GM19395 (cell line): Measurements from ENCODE around the gene CRYGC.

ENCODE experiments used
- ATAC-seq: cut with Tn5 transposase; IDR thresholded peaks from one replicate; pipeline ENCODE4 v1.9.1; 2021; ENCODE audit warnings: mild to moderate bottlenecking, moderate library complexity; ENCODE audit not compliant: unreplicated experiment

CRYGC gene

DNA sequence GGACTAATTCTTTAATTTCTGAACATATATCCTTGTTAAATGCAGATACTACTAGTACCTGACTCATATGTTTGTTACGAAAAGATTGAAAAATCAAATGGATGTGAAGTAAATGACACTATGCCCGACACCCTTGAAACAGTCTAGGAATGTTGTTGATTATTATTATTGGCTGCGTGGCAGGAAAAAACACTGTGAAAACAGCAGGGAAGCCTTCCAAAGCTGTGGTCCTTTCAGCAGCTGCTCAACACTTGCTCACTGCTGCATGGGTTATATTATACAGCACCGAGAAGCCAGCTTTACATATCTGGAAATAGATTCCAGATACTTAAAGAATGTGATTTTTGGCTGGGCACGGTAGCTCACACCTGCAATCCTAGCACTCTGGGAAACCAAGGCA is 31.8 kb downstream of the CRYGC start:
- no peak for ATAC-seq

DNA sequence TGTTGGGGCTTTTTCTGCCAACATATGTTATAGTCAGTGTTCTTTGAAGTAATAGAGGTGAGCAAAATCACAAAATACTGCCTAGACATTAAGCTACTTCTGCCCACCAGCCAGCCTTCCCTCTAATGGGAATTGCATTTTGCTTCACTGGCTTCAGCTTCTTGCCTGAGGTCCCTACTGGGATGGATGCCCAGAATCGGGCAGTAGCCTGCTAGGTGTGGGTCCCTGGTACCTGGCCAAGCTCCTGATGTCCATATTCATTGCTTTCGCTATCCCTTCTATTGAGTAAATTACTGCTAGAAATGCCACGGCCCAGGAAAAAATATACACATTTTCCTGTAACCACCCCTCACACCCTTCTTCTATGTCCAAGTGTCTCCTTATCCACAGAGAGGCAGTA is 32.3 kb downstream of the CRYGC start:
- ATAC-seq, result no peak

DNA sequence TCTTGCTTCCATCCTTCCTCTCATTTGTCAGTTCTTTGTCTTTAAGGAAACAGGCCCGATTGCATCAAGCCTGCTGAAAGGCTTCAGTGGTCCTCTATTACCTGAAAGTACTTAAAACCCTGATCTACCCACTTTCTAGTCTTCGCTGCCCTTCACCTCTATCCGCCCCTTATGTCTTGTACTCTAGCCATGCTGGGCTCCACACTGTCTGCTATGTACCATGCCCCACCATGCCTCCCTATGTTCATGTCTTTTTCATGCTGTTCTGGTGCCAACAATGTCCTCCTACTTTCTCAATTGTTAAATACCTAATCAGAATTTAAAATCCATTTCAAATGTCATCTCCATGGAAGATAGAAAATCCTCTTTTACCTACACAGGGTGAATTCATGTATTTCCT is 33.5 kb downstream of the CRYGC start:
- ATAC-seq, result no peak

DNA sequence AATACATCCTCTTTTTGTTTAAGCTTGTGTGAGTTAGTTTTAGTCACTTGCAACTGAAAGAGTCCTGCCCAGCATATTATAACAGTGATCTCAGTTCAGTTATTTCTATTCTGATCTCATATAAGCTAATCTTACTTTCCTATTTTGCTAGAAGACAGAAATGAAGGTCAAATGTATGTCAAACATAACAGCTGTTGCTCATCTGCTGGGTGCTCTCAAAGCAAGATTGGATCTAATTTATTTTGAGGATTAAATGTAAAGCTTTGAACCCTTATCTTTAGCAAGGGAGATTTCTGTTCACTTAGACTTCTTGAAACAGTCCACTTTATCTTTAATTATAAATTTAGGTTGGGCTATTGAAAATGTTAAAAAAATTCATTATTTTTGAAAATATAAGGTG is 36.5 kb downstream of the CRYGC start:
- no peak for ATAC-seq

DNA sequence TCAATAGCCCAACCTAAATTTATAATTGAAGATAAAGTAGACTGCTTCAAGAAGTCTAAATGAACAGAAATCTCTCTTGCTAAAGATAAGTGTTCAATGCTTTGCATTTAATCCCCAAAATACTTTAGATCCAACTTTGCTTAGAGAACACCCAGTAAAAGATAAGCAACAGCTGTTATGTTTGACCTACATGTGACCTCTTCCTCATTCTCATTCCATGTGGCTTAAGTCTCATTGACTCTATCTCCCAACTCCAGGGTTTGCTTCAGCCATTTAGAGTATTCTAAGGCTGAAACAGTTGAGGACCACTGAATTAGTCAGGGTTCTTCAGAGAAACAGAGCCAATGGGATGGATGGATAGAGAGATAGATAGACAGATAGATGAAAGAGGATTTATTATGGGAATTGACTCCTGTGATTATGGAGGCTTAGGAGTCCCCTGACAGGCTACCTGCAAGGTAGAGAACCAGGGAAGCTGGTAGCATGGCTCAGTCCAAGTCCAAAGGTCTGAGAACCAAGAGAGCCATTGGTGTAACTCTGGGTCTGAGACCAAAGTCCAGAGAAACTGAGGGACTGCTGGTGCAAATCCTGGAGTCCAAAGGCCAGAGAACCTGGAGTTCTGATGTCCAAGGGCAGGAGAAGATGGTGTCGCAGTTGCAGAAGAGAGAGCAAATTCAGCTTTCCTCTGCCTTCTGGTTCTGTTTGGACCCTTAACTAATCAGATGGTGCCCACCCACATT is 37.4 kb downstream of the CRYGC start:
- no peak for ATAC-seq

DNA sequence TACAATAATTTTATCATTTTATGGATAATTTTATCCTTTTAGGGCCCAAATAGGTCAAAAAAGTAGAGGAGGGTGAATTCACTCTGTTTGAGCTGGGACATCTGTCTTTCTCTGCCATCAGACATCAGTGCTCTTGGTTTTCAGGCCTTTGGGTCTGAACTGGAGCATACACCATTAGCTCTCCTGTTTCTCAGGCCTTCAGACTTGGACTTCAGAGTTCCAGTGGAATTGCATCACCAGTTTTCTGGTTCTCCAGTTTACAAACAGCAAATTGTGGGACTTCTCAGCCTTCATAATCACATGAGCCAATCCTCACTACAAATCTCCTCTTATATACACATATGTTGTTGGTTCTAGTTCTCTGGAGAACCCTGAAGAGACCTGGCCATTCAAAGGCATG is 39.2 kb downstream of the CRYGC start:
- ATAC-seq, result no peak

DNA sequence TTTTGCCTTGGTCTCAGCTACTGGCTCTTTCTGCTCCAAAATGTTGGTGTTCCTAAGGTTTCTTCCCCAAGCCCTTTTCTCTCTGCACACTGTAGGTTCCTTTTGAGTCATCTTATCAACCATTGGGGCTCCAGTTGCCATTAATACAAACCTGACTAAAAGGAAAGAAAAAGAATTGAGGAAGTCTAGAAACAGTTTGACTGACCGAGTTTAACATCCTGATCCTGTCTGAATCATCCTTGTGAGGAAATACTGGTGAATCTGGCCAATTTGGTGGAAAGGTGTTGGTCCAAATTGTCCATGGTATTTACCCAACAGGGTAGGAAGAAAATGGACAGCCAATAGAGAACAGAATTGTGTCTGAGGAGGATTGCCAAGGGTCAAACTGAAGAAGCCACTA is 43.6 kb downstream of the CRYGC start:
- ATAC-seq, result no peak

DNA sequence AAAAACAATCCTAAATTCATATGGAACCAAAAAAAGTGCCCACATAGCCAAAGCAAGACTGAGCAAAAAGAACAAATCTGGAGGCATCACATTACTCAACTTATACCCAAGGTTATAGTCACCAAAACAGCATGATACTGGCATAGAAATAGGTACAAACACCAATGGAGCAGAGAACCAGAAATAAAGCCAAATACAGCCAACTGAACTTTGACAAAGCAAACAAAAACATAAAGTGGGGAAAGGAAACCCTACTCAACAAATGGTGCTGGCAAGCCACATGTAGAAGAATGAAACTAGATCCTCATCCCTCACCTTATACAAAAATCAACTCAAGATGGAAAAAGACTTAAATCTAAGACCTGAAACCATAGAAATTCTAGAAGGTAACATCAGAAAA is 45.8 kb downstream of the CRYGC start:
- ATAC-seq, result no peak
